ENCODE data around the gene CHD2. TPM values are rescaled to one million over a fixed set of nuclear protein-coding genes. Genes with fewer than 3 reads are reported as not detected.

The CHD2 gene
- total RNA-seq, 2 experiments from 2014 or later: 164 to 185 TPM

GRCh38 chr15:92887869-92888268, 12.3 kb upstream of the CHD2 start:
- Mint-ChIP-seq H3K4me1 (ENCODE audit: low read depth) (peaks cover 51% of the 10 kb centered on the region), H3K27ac (peak overlapping the region; percentile 87), H3K36me3 (ENCODE audit: low read depth) (peaks cover 80% of the 10 kb centered on the region), H3K9me3 (no peaks in the 10 kb centered on the region), H3K4me3 (peak overlapping the region; percentile 66), H3K27me3 (ENCODE audit: low read depth) (no peaks in the 10 kb centered on the region)
- intact Hi-C loops (cut with micrococcal nuclease): no loop called here
- DNase-seq: no peak
- CTCF ChIA-PET: interaction anchor here (1.7 to 2.1 kb wide), 2 partner anchors 13 to 79 kb away, joined by 5 to 8 read pairs; partner anchors contain the start of gene CHD2

- no peak for DNase-seq
- intact Hi-C loops (cut with micrococcal nuclease): loop anchor here (1.0 kb wide), 1 partner anchor 11 kb away; the partner anchor contains the start of gene CHD2
- Mint-ChIP-seq H3K4me3 (peak overlapping the region; percentile 65), H3K36me3 (ENCODE audit: low read depth) (peaks cover 82% of the 10 kb centered on the region), H3K9me3 (no peaks in the 10 kb centered on the region), H3K4me1 (ENCODE audit: low read depth) (peaks cover 65% of the 10 kb centered on the region), H3K27me3 (ENCODE audit: low read depth) (no peaks in the 10 kb centered on the region), H3K27ac (peak overlapping the region; percentile 92)
- CTCF ChIA-PET: interaction anchor here (0.6 to 2.1 kb wide), 7 partner anchors 11 to 91 kb away, joined by 3 to 8 read pairs (median 5); partner anchors contain the start of gene CHD2
Measured at GRCh38 chr15:92889390-92890107, 10.6 kb upstream of the CHD2 start.

GRCh38 chr15:92891533-92892200, 8.5 kb upstream of the CHD2 start:
- intact Hi-C loops (cut with micrococcal nuclease): no loop called here
- Mint-ChIP-seq H3K9me3 (no peaks in the 10 kb centered on the region), H3K4me1 (ENCODE audit: low read depth) (peaks cover 75% of the 10 kb centered on the region), H3K4me3 (peak overlapping the region; percentile 41), H3K36me3 (ENCODE audit: low read depth) (peaks cover 79% of the 10 kb centered on the region), H3K27me3 (ENCODE audit: low read depth) (no peaks in the 10 kb centered on the region), H3K27ac (peak overlapping the region; percentile 74)
- DNase-seq: no peak
- CTCF ChIA-PET: interaction anchor here (1.0 kb wide), 1 partner anchor 74 kb away, joined by 3 read pairs; no protein-coding TSS in a partner anchor

- peaks cover 75% of the 10 kb centered on the region for H3K4me1 Mint-ChIP-seq (ENCODE audit: low read depth)
- H3K4me3 Mint-ChIP-seq: no peak overlapping the region
- H3K27me3 Mint-ChIP-seq (ENCODE audit: low read depth): no peaks in the 10 kb centered on the region
- DNase-seq: no peak
- no peaks in the 10 kb centered on the region for H3K9me3 Mint-ChIP-seq
- H3K36me3 Mint-ChIP-seq (ENCODE audit: low read depth): peaks cover 78% of the 10 kb centered on the region
- peak overlapping the region; percentile 51 for H3K27ac Mint-ChIP-seq
- CTCF ChIA-PET: interaction anchor here (1.0 kb wide), 1 partner anchor 75 kb away, joined by 3 read pairs; no protein-coding TSS in a partner anchor
- intact Hi-C loops (cut with micrococcal nuclease): no loop called here
Measured at GRCh38 chr15:92892201-92892555, 7.9 kb upstream of the CHD2 start.

GRCh38 chr15:92893200-92893599, 6.9 kb upstream of the CHD2 start:
- intact Hi-C loops (cut with micrococcal nuclease): no loop called here
- CTCF ChIA-PET: interaction anchor here (0.6 to 1.4 kb wide), 2 partner anchors 13 to 55 kb away, joined by 7 to 8 read pairs; no protein-coding TSS in a partner anchor
- H3K9me3 Mint-ChIP-seq: no peaks in the 10 kb centered on the region
- H3K4me3 Mint-ChIP-seq: peak overlapping the region; percentile 37
- no peaks in the 10 kb centered on the region for H3K27me3 Mint-ChIP-seq (ENCODE audit: low read depth)
- peaks cover 75% of the 10 kb centered on the region for H3K4me1 Mint-ChIP-seq (ENCODE audit: low read depth)
- no peak for DNase-seq
- H3K27ac Mint-ChIP-seq: peak overlapping the region; percentile 90
- H3K36me3 Mint-ChIP-seq (ENCODE audit: low read depth): peaks cover 78% of the 10 kb centered on the region

- Mint-ChIP-seq H3K36me3 (ENCODE audit: low read depth) (peaks cover 81% of the 10 kb centered on the region), H3K4me3 (peak overlapping the region; percentile 45), H3K9me3 (peaks cover 6% of the 10 kb centered on the region), H3K27me3 (ENCODE audit: low read depth) (no peaks in the 10 kb centered on the region), H3K4me1 (ENCODE audit: low read depth) (peaks cover 67% of the 10 kb centered on the region), H3K27ac (peak overlapping the region; percentile 89)
- DNase-seq: no peak
- CTCF ChIA-PET: interaction anchor here (1.2 to 1.6 kb wide), 3 partner anchors 14 to 99 kb away, joined by 3 to 8 read pairs (median 5); no protein-coding TSS in a partner anchor
- intact Hi-C loops (cut with micrococcal nuclease): no loop called here
Measured at GRCh38 chr15:92896561-92896960, 3.6 kb upstream of the CHD2 start.

- no peaks in the 10 kb centered on the region for H3K27me3 Mint-ChIP-seq (ENCODE audit: low read depth)
- H3K4me1 Mint-ChIP-seq (ENCODE audit: low read depth): peaks cover 60% of the 10 kb centered on the region
- CTCF ChIA-PET: interaction anchor here (0.7 to 1.5 kb wide), 2 partner anchors 53 to 100 kb away, joined by 3 to 5 read pairs; no protein-coding TSS in a partner anchor
- DNase-seq: no peak
- peaks cover 6% of the 10 kb centered on the region for H3K9me3 Mint-ChIP-seq
- H3K36me3 Mint-ChIP-seq (ENCODE audit: low read depth): peaks cover 80% of the 10 kb centered on the region
- H3K27ac Mint-ChIP-seq: peak overlapping the region; percentile 89
- H3K4me3 Mint-ChIP-seq: peak overlapping the region; percentile 43
- intact Hi-C loops (cut with micrococcal nuclease): no loop called here
Measured at GRCh38 chr15:92897620-92898019, 2.5 kb upstream of the CHD2 start.

GRCh38 chr15:92898988-92899582, 1.0 kb upstream of the CHD2 start:
- Mint-ChIP-seq H3K4me3 (peak overlapping the region; percentile 61), H3K27ac (peak overlapping the region; percentile 98), H3K27me3 (ENCODE audit: low read depth) (peaks cover 2% of the 10 kb centered on the region), H3K4me1 (ENCODE audit: low read depth) (peaks cover 51% of the 10 kb centered on the region), H3K36me3 (ENCODE audit: low read depth) (peaks cover 83% of the 10 kb centered on the region), H3K9me3 (peaks cover 6% of the 10 kb centered on the region)
- no peak for DNase-seq
- CTCF ChIA-PET: interaction anchor here (0.7 to 5.2 kb wide), 8 partner anchors 15 to 93 kb away, joined by 3 to 48 read pairs (median 6); no protein-coding TSS in a partner anchor
- intact Hi-C loops (cut with micrococcal nuclease): no loop called here

GRCh38 chr15:92899601-92899947, 550 bp upstream of the CHD2 start:
- DNase-seq: peak; percentile 39
- H3K27ac Mint-ChIP-seq: peak overlapping the region; percentile 98
- H3K27me3 Mint-ChIP-seq (ENCODE audit: low read depth): peaks cover 4% of the 10 kb centered on the region
- H3K9me3 Mint-ChIP-seq: peaks cover 6% of the 10 kb centered on the region
- intact Hi-C loops (cut with micrococcal nuclease): no loop called here
- H3K36me3 Mint-ChIP-seq (ENCODE audit: low read depth): peaks cover 83% of the 10 kb centered on the region
- H3K4me3 Mint-ChIP-seq: peak overlapping the region; percentile 61
- CTCF ChIA-PET: interaction anchor here (0.7 to 5.2 kb wide), 9 partner anchors 11 to 94 kb away, joined by 3 to 48 read pairs (median 7); no protein-coding TSS in a partner anchor
- H3K4me1 Mint-ChIP-seq (ENCODE audit: low read depth): peaks cover 48% of the 10 kb centered on the region

- Mint-ChIP-seq H3K27ac (peak overlapping the region; percentile 98), H3K4me3 (peak overlapping the region; percentile 96), H3K27me3 (ENCODE audit: low read depth) (peaks cover 4% of the 10 kb centered on the region), H3K9me3 (peaks cover 6% of the 10 kb centered on the region), H3K36me3 (ENCODE audit: low read depth) (peaks cover 83% of the 10 kb centered on the region), H3K4me1 (ENCODE audit: low read depth) (peaks cover 47% of the 10 kb centered on the region)
- CTCF ChIA-PET: interaction anchor here (0.8 to 5.2 kb wide), 11 partner anchors 12 to 103 kb away, joined by 3 to 48 read pairs (median 6); no protein-coding TSS in a partner anchor
- no peak for DNase-seq
- intact Hi-C loops (cut with micrococcal nuclease): loop anchor here (1.0 to 10.0 kb wide), 5 partner anchors 11 to 1334 kb away; partner anchors contain the start of gene MCTP2
Measured at GRCh38 chr15:92900731-92901071, 577 bp downstream of the CHD2 start.

- peaks cover 6% of the 10 kb centered on the region for H3K9me3 Mint-ChIP-seq
- H3K4me1 Mint-ChIP-seq (ENCODE audit: low read depth): peaks cover 48% of the 10 kb centered on the region
- peaks cover 82% of the 10 kb centered on the region for H3K36me3 Mint-ChIP-seq (ENCODE audit: low read depth)
- CTCF ChIA-PET: interaction anchor here (1.0 to 5.2 kb wide), 8 partner anchors 12 to 97 kb away, joined by 3 to 48 read pairs (median 5); no protein-coding TSS in a partner anchor
- H3K27ac Mint-ChIP-seq: peak overlapping the region; percentile 98
- H3K27me3 Mint-ChIP-seq (ENCODE audit: low read depth): peaks cover 4% of the 10 kb centered on the region
- intact Hi-C loops (cut with micrococcal nuclease): loop anchor here (10.0 kb wide), 1 partner anchor 1334 kb away; the partner anchor contains the start of gene MCTP2
- DNase-seq: no peak
- peak overlapping the region; percentile 96 for H3K4me3 Mint-ChIP-seq
Measured at GRCh38 chr15:92901072-92901761, 1.1 kb downstream of the CHD2 start.

All from activated naive CD4-positive, alpha-beta T cell treated with anti-CD3 and anti-CD28 coated beads for 36 hours (primary cell).